GM12801 (cell line): ENCODE measurements around the gene TLX2.

Source experiments
- TF ChIP-seq, protein P1 (sequence below): IDR thresholded peaks from one replicate; pipeline ENCODE4 v1.5.1; 2011; ENCODE audit warnings: control low read depth; ENCODE audit not compliant: insufficient read length; ENCODE audit errors: extremely low read depth

Gene TLX2

GRCh38 chr2:74514368-74515270 lies at the start of gene TLX2:
Gene TLX2, plus strand, starts transcription at chr2:74514450. Its CDS starts 357 bp downstream, at chr2:74514807.
- TF ChIP-seq, protein P1, sequence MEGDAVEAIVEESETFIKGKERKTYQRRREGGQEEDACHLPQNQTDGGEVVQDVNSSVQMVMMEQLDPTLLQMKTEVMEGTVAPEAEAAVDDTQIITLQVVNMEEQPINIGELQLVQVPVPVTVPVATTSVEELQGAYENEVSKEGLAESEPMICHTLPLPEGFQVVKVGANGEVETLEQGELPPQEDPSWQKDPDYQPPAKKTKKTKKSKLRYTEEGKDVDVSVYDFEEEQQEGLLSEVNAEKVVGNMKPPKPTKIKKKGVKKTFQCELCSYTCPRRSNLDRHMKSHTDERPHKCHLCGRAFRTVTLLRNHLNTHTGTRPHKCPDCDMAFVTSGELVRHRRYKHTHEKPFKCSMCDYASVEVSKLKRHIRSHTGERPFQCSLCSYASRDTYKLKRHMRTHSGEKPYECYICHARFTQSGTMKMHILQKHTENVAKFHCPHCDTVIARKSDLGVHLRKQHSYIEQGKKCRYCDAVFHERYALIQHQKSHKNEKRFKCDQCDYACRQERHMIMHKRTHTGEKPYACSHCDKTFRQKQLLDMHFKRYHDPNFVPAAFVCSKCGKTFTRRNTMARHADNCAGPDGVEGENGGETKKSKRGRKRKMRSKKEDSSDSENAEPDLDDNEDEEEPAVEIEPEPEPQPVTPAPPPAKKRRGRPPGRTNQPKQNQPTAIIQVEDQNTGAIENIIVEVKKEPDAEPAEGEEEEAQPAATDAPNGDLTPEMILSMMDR: no peak

- TF ChIP-seq, protein P1: no peak
Measured at GRCh38 chr2:74471332-74472065, 42.8 kb upstream of the TLX2 start.

DNA sequence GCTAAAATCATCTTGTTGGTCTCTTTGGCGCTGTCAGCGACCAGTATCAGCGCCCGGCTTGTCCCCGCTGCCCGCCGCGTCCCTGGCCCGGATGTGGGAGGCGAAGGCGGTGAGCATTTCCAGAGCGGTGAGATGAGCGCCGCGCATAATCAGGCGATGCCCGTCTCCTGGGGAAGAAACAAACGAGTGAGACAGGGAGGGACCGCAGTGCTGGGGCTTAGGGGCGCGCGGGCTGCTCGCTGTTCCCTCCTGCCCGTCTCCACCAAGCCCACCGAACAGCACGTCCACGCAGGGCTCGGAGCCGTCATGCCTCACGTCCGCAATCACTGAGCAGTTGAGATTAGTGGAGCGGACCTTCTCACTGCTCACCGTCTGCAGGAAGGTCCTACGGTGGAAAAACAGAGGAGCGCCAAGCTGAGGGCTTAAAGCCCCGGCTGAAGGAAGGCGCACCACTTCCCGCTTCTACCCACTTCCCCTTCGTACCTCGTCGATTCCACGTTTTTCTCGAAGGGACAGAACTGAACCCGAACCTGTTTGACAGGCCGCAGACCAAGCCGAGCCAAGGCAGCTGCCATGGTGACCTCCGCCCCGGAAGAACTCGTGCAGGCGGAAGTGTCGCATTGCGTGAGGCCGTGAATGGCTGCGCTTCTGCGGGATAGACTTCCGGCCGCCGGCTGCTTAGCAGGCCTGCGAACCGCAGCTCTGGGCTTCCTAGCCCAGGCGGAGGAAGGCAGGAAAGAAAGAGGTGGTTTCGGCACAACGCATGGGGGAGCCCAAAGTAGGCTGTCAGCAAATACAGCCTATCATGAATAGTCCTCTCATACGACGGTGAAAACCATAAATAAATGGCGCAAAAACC lies 41.9 kb upstream of the TLX2 start, which contains the start of gene MRPL53:
MRPL53 (minus strand) TSS at position 595 of the 859 bp plus-strand sequence; CDS start at position 575, 20 bp downstream.
- TF ChIP-seq, protein P1: no peak

GRCh38 chr2:74472945-74473258 lies 41.3 kb upstream of the TLX2 start:
- TF ChIP-seq, protein P1: no peak

GRCh38 chr2:74474481-74474880 lies 39.8 kb upstream of the TLX2 start:
- TF ChIP-seq, protein P1: no peak

- TF ChIP-seq, protein P1: no peak
Measured at GRCh38 chr2:74474899-74475298, 39.4 kb upstream of the TLX2 start.

DNA sequence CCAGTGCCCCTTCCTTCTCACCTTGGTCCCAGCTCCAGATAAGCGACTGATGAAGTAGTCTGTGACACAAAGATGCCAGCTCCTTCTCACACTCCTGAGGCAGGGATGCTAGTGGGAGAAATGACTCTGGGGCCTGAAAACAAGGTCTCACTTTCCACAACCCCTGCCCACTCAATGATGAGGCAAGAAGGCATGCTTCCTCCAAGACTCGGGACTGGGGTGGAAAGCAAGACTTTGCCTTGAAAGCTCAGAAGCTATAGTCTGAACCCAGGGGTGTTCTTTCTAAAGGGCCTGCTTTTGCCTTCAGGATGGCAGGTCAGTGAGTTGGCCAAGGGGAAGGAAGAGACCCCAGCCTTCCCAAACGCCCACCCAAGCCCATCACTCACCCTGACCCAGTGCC lies 32.8 kb upstream of the TLX2 start:
- TF ChIP-seq, protein P1: no peak
